ENCODE data around the gene TRIP6.

Gene TRIP6

GRCh38 chr7:100823140-100823525 is 44.1 kb upstream of the TRIP6 start:
- peaks cover 39% of the 10 kb centered on the region for H3K27me3 ChIP-seq
- no peaks in the 10 kb centered on the region for H3K9me3 ChIP-seq
- no peak for TF ChIP-seq CTCF (IDR thresholded peaks at IDR 0.05; ENCODE audit: low read depth, low read length)
- DNase-seq, result no peak
- H3K4me3 ChIP-seq (ENCODE audit: low read depth, low read length), result no peak overlapping the region
- H3K36me3 ChIP-seq, result no peaks in the 10 kb centered on the region
- H3K4me1 ChIP-seq, result no peaks in the 10 kb centered on the region

- Histone ChIP-seq H3K9me3 (no peaks in the 10 kb centered on the region), H3K4me1 (no peaks in the 10 kb centered on the region), H3K4me3 (ENCODE audit: low read depth, low read length) (no peak overlapping the region), H3K27me3 (peaks cover 42% of the 10 kb centered on the region), H3K36me3 (no peaks in the 10 kb centered on the region)
- no peak for TF ChIP-seq CTCF (IDR thresholded peaks at IDR 0.05; ENCODE audit: low read depth, low read length)
- DNase-seq, result no peak
Observed at GRCh38 chr7:100823534-100823933, 43.7 kb upstream of the TRIP6 start.

GRCh38 chr7:100824499-100825214 is 42.5 kb upstream of the TRIP6 start:
- no peaks in the 10 kb centered on the region for H3K36me3 ChIP-seq
- H3K27me3 ChIP-seq, result peaks cover 53% of the 10 kb centered on the region
- H3K4me3 ChIP-seq (ENCODE audit: low read depth, low read length), result no peak overlapping the region
- no peak for TF ChIP-seq CTCF (IDR thresholded peaks at IDR 0.05; ENCODE audit: low read depth, low read length)
- no peaks in the 10 kb centered on the region for H3K9me3 ChIP-seq
- DNase-seq, result no peak
- no peaks in the 10 kb centered on the region for H3K4me1 ChIP-seq

- TF ChIP-seq CTCF (IDR thresholded peaks at IDR 0.05; ENCODE audit: low read depth, low read length), result no peak
- Histone ChIP-seq H3K9me3 (no peaks in the 10 kb centered on the region), H3K4me1 (no peaks in the 10 kb centered on the region), H3K4me3 (ENCODE audit: low read depth, low read length) (no peak overlapping the region), H3K36me3 (no peaks in the 10 kb centered on the region), H3K27me3 (peaks cover 55% of the 10 kb centered on the region)
- no peak for DNase-seq
Observed at GRCh38 chr7:100825215-100825671, 41.9 kb upstream of the TRIP6 start.

GRCh38 chr7:100825751-100826513 is 41.3 kb upstream of the TRIP6 start:
- TF ChIP-seq CTCF (IDR thresholded peaks at IDR 0.05; ENCODE audit: low read depth, low read length), result peak; percentile 50
- no peaks in the 10 kb centered on the region for H3K36me3 ChIP-seq
- H3K27me3 ChIP-seq, result peaks cover 60% of the 10 kb centered on the region
- H3K9me3 ChIP-seq, result no peaks in the 10 kb centered on the region
- H3K4me3 ChIP-seq (ENCODE audit: low read depth, low read length), result no peak overlapping the region
- no peak for DNase-seq
- H3K4me1 ChIP-seq, result no peaks in the 10 kb centered on the region

Data from BE2C (cell line).